Parathyroid adenoma (tissue), 2 donors: ENCODE data around the gene AGAP1.

Experiments
- H2AFZ ChIP-seq: fragments of 300-600 bp; sonication (generic); one replicate; pipeline ENCODE4 v1.7.0; 2017; ENCODE audit warnings: antibody characterized with exemption, mild to moderate bottlenecking
- H3K27ac ChIP-seq: fragments of 300-600 bp; sonication (generic); one replicate; pipeline ENCODE4 v1.7.0; 2017
- H3K27me3 ChIP-seq: fragments of 300-600 bp; sonication (generic); one replicate; pipeline ENCODE4 v1.7.0; 2017; ENCODE audit warnings: low read length; ENCODE audit not compliant: control insufficient read depth, insufficient read depth
- H3K36me3 ChIP-seq: fragments of 300-600 bp; sonication (generic); one replicate; pipeline ENCODE4 v1.7.0; 2017; ENCODE audit warnings: low read length; ENCODE audit not compliant: control insufficient read depth, insufficient read depth
- H3K4me1 ChIP-seq: fragments of 300-600 bp; sonication (generic); one replicate; pipeline ENCODE4 v1.7.0; 2017; ENCODE audit warnings: control low read depth
- H3K4me2 ChIP-seq: fragments of 300-600 bp; sonication (generic); one replicate; pipeline ENCODE4 v1.7.0; 2017; ENCODE audit warnings: low read length
- H3K4me3 ChIP-seq: fragments of 300-600 bp; sonication (generic); one replicate; pipeline ENCODE4 v1.7.0; 2017; ENCODE audit warnings: low read depth, low read length
- H3K79me2 ChIP-seq: fragments of 300-600 bp; sonication (generic); one replicate; pipeline ENCODE4 v1.7.0; 2017; ENCODE audit warnings: control low read depth
- H3K9ac ChIP-seq: fragments of 300-600 bp; sonication (generic); one replicate; pipeline ENCODE4 v1.7.0; 2017; ENCODE audit warnings: mild to moderate bottlenecking
- H3K9me3 ChIP-seq: fragments of 300-600 bp; sonication (generic); one replicate; pipeline ENCODE4 v1.7.0; 2017; ENCODE audit warnings: low read length; ENCODE audit not compliant: control insufficient read depth
- TF ChIP-seq, protein P1 (sequence below): fragments of 300-600 bp; sonication (generic); IDR thresholded peaks from one replicate; pipeline ENCODE4 v1.7.0; 2017; ENCODE audit warnings: antibody characterized with exemption, mild to moderate bottlenecking
- donor health status: primary hyperparathyroidism.

The AGAP1 gene

DNA sequence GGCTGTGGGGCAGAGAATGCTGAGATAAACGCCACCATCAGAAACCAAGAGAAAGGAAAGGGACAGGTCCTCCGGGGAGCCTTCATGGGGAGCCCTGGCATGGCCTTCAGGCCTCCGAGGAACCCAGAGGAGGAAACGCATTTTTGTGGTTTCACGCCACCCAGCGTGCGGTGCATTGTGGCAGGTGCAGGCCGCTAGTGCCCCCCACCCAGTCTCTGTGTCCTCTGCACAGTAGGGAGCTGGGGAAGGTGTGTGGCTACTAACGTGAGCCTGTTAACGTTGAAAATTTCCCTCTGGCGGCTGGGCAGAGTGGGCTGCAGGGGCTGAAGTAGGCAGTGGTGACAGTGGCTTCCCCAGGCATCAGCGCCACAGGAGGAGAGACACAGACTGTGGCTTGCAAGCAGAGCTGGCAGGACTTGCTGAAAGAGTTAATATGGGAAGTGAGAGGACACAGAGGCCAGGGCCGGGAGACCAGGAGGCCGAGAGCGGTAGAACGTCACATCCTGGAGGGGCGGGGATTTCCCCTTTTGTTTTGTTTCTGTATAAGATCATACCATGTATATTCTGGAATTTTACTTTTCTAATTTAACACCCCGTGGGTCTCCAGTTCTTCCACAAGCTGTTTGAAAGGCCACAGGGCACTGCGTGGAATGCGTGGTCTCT, 507.5 kb downstream of the AGAP1 start:
- TF ChIP-seq, protein P1, sequence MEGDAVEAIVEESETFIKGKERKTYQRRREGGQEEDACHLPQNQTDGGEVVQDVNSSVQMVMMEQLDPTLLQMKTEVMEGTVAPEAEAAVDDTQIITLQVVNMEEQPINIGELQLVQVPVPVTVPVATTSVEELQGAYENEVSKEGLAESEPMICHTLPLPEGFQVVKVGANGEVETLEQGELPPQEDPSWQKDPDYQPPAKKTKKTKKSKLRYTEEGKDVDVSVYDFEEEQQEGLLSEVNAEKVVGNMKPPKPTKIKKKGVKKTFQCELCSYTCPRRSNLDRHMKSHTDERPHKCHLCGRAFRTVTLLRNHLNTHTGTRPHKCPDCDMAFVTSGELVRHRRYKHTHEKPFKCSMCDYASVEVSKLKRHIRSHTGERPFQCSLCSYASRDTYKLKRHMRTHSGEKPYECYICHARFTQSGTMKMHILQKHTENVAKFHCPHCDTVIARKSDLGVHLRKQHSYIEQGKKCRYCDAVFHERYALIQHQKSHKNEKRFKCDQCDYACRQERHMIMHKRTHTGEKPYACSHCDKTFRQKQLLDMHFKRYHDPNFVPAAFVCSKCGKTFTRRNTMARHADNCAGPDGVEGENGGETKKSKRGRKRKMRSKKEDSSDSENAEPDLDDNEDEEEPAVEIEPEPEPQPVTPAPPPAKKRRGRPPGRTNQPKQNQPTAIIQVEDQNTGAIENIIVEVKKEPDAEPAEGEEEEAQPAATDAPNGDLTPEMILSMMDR, result no peak
- H3K9me3 ChIP-seq, result no peaks in the 10 kb centered on the region
- H3K4me2 ChIP-seq, result no peak overlapping the region
- no peaks in the 10 kb centered on the region for H3K27me3 ChIP-seq
- no peaks in the 10 kb centered on the region for H3K4me1 ChIP-seq
- no peak overlapping the region for H3K9ac ChIP-seq
- no peak overlapping the region for H3K4me3 ChIP-seq
- H3K79me2 ChIP-seq, result no peaks in the 10 kb centered on the region
- H3K36me3 ChIP-seq, result no peaks in the 10 kb centered on the region
- H2AFZ ChIP-seq, result no peak overlapping the region
- H3K27ac ChIP-seq, result no peak overlapping the region

DNA sequence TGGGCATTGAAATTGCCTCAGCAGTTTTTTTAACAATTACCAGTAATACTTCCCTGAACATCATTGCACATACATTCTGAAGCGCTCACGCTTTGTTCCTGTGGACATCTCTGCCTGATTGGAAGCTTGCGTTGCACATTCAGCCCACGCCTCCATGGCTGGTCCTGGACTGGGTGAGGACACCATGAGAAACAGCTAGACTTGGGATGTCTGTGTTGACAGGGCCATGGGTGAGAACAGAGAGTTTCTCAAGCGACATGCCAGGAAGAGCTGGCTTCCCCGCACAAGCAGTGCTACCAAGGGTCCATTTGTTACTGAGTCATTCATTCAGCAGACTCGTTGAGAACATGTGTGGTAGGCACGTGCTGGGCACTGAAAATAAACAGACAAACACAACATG, 508.0 kb downstream of the AGAP1 start:
- H3K9me3 ChIP-seq, result no peaks in the 10 kb centered on the region
- H3K27me3 ChIP-seq, result no peaks in the 10 kb centered on the region
- no peak overlapping the region for H3K4me3 ChIP-seq
- no peaks in the 10 kb centered on the region for H3K79me2 ChIP-seq
- no peaks in the 10 kb centered on the region for H3K4me1 ChIP-seq
- no peak overlapping the region for H2AFZ ChIP-seq
- no peak overlapping the region for H3K4me2 ChIP-seq
- H3K9ac ChIP-seq, result no peak overlapping the region
- TF ChIP-seq, protein P1, result no peak
- no peak overlapping the region for H3K27ac ChIP-seq
- no peaks in the 10 kb centered on the region for H3K36me3 ChIP-seq

DNA sequence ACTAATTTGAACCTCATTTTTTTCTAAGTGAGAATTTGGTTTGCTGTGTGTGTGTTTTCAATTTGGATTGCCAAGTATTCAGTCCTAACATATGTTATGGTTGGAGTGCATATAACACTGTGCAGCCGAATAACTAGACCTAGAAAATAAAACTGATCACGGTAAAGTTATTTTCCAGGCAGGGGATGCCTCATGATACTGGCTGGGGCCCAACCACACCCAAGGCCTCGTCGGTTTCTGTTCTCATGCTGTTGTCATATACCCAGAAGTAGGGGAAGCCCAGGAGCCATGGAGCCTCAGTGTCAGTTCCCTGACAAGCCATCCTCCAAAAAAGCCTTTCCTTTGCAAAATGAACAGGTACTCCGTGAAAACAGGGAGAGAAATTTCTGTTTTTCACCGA, 514.2 kb downstream of the AGAP1 start:
- Histone ChIP-seq H3K9ac (no peak overlapping the region), H3K4me1 (no peaks in the 10 kb centered on the region), H3K36me3 (no peaks in the 10 kb centered on the region), H2AFZ (no peak overlapping the region), H3K9me3 (no peaks in the 10 kb centered on the region), H3K79me2 (no peaks in the 10 kb centered on the region), H3K4me2 (no peak overlapping the region), H3K27ac (no peak overlapping the region), H3K27me3 (no peaks in the 10 kb centered on the region), H3K4me3 (no peak overlapping the region)
- TF ChIP-seq, protein P1, result no peak

DNA sequence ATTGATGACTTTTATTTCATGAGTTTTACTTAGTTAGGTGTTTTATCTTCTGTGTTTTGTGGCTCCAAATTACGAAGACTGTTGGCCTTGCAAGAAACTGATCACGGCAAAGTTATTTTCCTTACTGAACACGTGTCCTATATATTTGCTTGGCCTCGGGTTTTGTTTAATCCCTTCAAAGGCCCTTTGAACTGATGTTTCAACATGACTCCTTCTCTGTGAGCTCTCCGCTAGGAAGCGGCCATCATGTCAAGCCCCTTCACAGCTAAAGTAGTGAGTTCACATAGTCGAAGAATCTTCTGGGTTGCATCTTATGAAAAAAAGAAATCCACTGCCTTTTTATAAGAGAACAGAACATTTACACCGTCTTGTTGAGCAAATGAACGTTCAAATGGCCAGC, 515.0 kb downstream of the AGAP1 start:
- no peak overlapping the region for H3K27ac ChIP-seq
- no peaks in the 10 kb centered on the region for H3K36me3 ChIP-seq
- H3K27me3 ChIP-seq, result no peaks in the 10 kb centered on the region
- TF ChIP-seq, protein P1, result no peak
- H3K79me2 ChIP-seq, result no peaks in the 10 kb centered on the region
- no peak overlapping the region for H3K9ac ChIP-seq
- H3K4me3 ChIP-seq, result no peak overlapping the region
- H3K9me3 ChIP-seq, result no peaks in the 10 kb centered on the region
- H2AFZ ChIP-seq, result no peak overlapping the region
- H3K4me1 ChIP-seq, result no peaks in the 10 kb centered on the region
- H3K4me2 ChIP-seq, result no peak overlapping the region
